HG03354 (cell line): ENCODE measurements around the gene IGF1R.

ENCODE experiments used
- ATAC-seq: cut with Tn5 transposase; IDR thresholded peaks from one replicate; pipeline ENCODE4 v1.9.1; 2021; ENCODE audit warnings: mild to moderate bottlenecking; ENCODE audit not compliant: unreplicated experiment, poor library complexity, severe bottlenecking

Gene IGF1R

GRCh38 chr15:98803228-98804056, 155.1 kb downstream of the IGF1R start:
- no peak for ATAC-seq

DNA sequence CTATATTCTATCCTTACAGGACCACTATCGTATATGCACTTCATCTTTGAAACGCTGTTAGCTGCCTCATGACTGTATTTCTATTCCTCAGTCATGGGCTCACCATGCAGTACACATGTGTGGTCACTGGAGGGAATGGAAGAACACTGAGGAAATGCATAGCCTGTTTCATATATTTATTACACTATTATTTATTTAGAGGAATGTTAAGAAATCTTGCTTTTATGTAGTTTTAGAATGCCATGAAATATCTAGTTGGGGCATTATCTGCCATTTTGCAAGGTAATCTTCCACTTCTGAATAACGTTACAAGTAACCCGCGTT, 155.7 kb downstream of the IGF1R start:
- ATAC-seq = no peak

DNA sequence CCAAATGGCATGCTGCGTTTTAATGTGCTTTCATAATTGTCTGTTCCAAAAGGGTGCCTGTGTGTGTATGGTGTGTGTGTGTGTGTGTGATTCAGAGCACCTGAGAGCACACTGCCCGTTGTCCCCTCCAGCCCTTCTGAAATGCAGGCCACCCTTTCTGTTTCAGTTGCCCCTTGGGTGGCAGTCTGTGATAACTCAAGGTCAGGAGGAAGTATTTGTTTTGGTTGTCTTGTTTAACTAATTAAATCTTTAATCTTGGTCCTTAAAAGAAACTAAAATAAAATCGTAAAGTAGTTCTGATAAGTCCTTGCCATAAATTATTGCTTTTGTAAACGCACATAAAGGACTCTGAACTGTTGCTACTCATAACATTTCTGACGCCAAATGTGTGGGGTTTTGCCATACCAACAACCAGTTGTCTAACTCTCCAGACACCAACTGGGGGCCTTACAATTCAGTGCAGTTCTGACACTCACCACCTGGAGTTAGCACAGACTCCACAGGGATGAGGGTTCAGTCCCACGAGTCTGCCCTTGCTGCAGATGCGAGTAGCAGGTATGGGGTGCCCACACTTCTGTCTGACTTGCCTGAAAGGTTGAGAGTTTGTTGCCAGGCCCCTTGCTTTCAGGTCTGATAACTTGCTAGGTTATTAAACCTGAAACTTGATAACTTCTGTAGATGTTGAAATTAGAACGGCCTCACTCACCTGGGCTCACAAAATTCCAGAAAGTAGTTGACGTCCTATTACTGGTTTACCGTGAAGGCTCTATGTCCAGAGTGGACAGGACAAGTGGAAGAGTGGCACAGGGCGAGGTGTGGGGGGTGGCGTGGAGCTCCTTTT, 157.3 kb downstream of the IGF1R start:
- no peak for ATAC-seq

- ATAC-seq = no peak
These were observed 158.0 kb downstream of the IGF1R start for GRCh38 chr15:98806275-98806895.

- ATAC-seq = no peak
These were observed 158.9 kb downstream of the IGF1R start for GRCh38 chr15:98807262-98807661.

- ATAC-seq = no peak
These were observed 160.9 kb downstream of the IGF1R start for GRCh38 chr15:98809273-98809672.

DNA sequence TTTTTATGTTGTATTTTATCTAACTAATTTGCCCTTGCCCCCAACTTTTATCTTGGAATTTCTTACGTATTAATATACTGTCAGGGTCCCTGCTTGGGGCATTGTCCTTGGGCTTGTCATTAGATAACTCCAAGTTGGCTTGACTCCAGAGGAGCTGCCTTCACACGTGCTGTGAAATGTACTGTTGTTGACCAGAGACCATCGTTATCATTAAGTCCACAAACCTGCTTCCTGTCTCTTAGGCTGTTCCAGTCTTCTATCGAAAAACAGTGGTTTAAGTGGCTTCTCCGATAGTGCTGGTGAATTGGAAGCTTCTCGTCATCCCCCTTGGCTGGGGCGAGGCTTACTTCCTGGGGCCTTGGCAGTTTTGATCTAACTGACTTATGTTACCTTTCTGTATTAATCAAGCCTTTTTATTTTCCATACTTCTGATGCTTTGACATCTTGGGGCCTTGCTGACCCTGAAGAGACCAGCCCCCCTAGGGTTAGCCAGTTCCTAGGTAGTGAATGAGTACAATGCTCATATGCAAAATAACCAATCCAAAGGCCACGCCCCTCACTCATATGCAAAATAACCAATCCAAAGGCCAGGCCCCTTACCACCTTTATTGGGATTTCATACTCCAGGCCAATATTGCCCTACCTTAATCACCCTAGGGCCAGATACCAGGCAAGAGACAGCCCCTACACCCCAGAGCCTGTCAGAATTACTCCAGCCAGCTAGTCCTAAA, 164.5 kb downstream of the IGF1R start:
- no peak for ATAC-seq

GRCh38 chr15:98813951-98814350, 165.6 kb downstream of the IGF1R start:
- ATAC-seq = no peak

DNA sequence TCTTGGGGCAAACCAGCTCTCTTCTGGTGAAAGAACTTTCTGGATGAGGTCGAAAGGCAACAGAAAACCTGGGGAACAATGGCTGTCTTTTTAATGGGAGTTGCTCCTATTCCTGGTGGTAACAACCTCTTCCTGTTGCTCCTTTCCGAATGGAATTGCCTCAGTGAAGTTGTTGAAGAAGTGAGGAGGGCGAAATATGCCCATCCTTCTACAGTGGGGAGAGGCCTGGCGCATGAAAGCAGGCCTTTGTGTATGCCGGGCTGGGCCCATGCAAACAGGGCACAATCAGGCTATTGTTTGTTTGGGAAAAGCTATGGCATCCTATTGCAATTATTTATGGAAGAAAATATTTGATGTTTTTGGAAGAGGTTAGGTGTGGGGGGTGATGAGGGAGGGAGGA, 166.9 kb downstream of the IGF1R start:
- ATAC-seq = no peak

- ATAC-seq = no peak
These were observed 169.4 kb downstream of the IGF1R start for GRCh38 chr15:98817745-98818144.

GRCh38 chr15:98823012-98823458, 174.7 kb downstream of the IGF1R start:
- ATAC-seq = no peak

DNA sequence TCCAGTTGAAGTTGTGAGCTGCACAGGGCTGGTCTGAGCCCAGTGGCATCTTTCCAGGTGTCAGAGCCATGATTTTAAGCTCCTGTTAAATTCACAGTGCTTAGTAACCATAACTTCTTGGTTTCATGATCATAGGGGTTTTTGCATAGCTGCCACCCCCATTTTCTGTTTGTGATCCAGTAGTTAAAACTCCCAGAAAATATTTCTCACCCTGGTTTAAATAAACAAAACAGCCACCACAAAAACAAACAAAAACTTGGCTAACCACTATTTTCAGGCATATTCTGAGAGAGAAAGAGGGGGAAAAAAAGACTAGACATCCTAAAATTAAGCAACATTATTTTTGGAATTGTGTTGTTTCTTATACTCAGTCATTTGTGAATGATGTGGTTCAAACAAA, 175.3 kb downstream of the IGF1R start:
- ATAC-seq = no peak

GRCh38 chr15:98824595-98824994, 176.3 kb downstream of the IGF1R start:
- ATAC-seq = no peak

DNA sequence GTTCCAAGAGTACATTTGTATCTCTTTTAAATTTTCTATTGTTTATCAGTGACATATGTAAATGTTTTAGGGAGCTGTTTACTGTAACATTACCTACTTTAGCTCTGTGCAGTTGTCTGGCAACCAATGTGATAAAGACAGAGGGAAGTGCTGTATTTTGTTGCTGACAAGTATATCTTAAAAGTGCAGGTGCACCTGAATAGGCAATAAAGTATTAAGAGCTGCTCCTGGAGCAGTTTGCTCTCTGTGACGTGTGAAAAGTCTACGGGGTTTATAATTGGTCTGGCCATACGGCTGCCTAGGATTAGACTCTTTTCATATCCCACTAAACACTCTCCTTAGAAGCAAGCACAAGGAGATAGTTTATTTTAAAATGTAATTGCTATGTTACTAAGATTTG, 178.3 kb downstream of the IGF1R start:
- ATAC-seq = no peak

DNA sequence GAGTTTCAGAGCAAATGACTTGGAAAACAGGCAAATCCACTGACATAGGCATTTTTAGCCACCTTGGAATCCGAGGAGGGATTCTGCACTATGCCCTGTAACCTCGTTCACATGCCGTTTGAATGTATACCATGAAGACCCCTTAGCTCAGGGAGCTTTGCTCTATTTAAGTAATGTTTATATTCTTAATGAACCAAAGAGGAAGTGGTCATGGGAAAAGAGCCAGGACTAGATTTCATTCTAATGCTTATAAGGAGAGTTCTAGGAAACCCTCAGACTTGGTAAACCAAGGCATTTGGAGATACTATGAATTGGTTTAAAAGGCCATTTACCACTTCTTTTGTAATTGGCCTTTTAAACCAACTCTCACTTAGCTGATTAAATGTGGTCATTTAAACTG, 178.9 kb downstream of the IGF1R start:
- ATAC-seq = no peak

DNA sequence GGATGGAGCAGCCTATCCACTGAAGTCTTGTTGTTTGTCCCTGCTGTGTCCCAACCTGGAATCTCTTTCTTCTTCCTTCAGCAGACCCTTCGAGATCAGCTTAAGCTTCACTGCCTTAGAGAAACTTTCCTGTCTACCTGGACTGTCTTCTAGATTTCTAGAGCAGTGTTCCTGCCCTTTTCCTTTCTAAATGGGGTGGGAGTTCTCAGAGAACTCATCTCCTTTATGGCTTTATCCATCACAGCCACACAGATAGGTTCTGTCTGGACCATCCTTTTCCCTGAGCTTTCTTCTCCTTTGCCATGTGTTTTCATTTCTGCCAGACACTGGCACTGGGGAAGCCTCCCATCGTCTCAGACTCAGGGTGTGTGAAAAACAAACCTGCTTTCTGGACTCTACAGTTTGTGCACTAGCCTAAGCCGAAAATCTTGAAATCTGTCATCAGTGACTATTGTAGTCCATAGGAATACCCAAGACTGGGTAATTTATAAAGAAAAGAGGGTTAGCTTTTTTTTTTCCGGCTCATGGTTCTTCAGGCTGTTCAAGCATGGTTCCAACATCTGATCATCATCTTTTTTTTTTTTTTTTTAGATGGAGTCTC, 181.8 kb downstream of the IGF1R start:
- no peak for ATAC-seq

DNA sequence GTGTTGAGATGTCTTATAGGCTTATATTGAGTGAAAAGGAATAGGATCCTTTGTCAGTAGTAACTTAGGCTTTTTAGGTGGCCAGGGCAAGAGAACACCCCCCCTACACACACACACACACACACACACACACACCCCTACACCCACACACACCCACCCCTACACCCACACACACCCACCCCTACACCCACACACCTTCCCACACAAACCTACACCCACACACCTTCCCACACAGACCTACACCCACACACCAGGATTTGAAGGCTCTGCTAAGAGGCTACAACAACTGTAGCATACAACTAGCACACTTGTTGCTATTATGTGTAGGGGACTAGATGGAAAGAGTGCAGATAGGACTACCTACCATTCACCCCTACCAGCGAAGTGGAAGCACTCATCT, 186.6 kb downstream of the IGF1R start:
- no peak for ATAC-seq

- ATAC-seq = no peak
These were observed 187.5 kb downstream of the IGF1R start for GRCh38 chr15:98835876-98836275.

GRCh38 chr15:98838387-98839259, 190.3 kb downstream of the IGF1R start:
- no peak for ATAC-seq
